Neural cell (in vitro differentiated cells): Measurements from ENCODE around the gene BMPR2. TPM values are rescaled to one million over a fixed set of nuclear protein-coding genes. Genes with fewer than 3 reads are reported as not detected.

Experiments
- H2AFZ ChIP-seq: fragments of 200-600, 300-800 bp; sonication (generic), shearing (Covaris generic); 2 replicates; pipeline ENCODE4 v1.6.0; 2014; ENCODE audit warnings: low read depth, mild to moderate bottlenecking, antibody characterized with exemption, low read length, moderate library complexity
- H3F3A ChIP-seq: fragments of 200-600 bp; shearing (Covaris generic); 2 replicates; pipeline ENCODE4 v1.6.1; 2016; ENCODE audit warnings: mild to moderate bottlenecking, moderate library complexity, mixed read lengths, antibody characterized with exemption, low read length; ENCODE audit not compliant: insufficient read depth, poor library complexity, severe bottlenecking
- H3K27ac ChIP-seq: fragments of 200-600, 300-800 bp; sonication (generic), shearing (Covaris generic); 2 replicates; pipeline ENCODE4 v1.5.1; 2014; ENCODE audit warnings: mild to moderate bottlenecking, low read length, moderate library complexity
- H3K27me3 ChIP-seq: fragments of 300-800, 200-600 bp; sonication (generic), shearing (Covaris generic); 2 replicates; pipeline ENCODE4 v1.6.0; 2014; ENCODE audit warnings: mild to moderate bottlenecking, low read depth, low read length, moderate library complexity; ENCODE audit not compliant: insufficient read depth
- H3K36me3 ChIP-seq: fragments of 300-800, 200-600 bp; sonication (generic), shearing (Covaris generic); 2 replicates; pipeline ENCODE4 v1.5.1; 2014; ENCODE audit warnings: mild to moderate bottlenecking, antibody characterized with exemption, low read length, moderate library complexity; ENCODE audit not compliant: insufficient read depth
- H3K4me2 ChIP-seq: fragments of 300-800, 200-600 bp; sonication (generic), shearing (Covaris generic); 2 replicates; pipeline ENCODE4 v1.6.0; 2014; ENCODE audit warnings: mild to moderate bottlenecking, low read length
- H3K4me3 ChIP-seq: fragments of 300-800, 200-600 bp; sonication (generic), shearing (Covaris generic); 2 replicates; pipeline ENCODE4 v1.5.1; 2014; ENCODE audit warnings: mild to moderate bottlenecking, low read length, moderate library complexity
- H3K79me2 ChIP-seq: fragments of 200-600 bp; shearing (Covaris generic); replicated peaks from 2 replicates; pipeline ENCODE4 v1.6.0; 2014; ENCODE audit warnings: mild to moderate bottlenecking, low read length, moderate library complexity; ENCODE audit not compliant: insufficient read depth
- H3K9ac ChIP-seq: fragments of 300-800, 200-600 bp; sonication (generic), shearing (Covaris generic); 2 replicates; pipeline ENCODE4 v1.6.1; 2016; ENCODE audit warnings: mild to moderate bottlenecking, low read length, mixed read lengths
- H3K9me2 ChIP-seq: fragments of 200-600 bp; shearing (Covaris generic); 2 replicates; pipeline ENCODE4 v1.6.1; 2016; ENCODE audit warnings: mild to moderate bottlenecking, low read length, mixed read lengths; ENCODE audit not compliant: insufficient read depth
- H3K9me3 ChIP-seq: fragments of 200-600, 300-800 bp; sonication (generic), shearing (Covaris generic); 2 replicates; pipeline ENCODE4 v1.6.1; 2016; ENCODE audit warnings: mild to moderate bottlenecking, mixed run types, low read length, moderate library complexity, mixed read lengths
- H4K20me1 ChIP-seq: fragments of 200-600 bp; shearing (Covaris generic); 2 replicates; pipeline ENCODE4 v1.6.1; 2016; ENCODE audit warnings: mild to moderate bottlenecking, mixed run types; ENCODE audit not compliant: insufficient read depth
- EP300 ChIP-seq: fragments of 450-650 bp; conservative IDR thresholded peaks from 2 replicates; pipeline ENCODE4 v1.6.1; 2014; ENCODE audit warnings: antibody characterized with exemption, mild to moderate bottlenecking, moderate library complexity; ENCODE audit not compliant: poor library complexity, severe bottlenecking
- EZH2 ChIP-seq: fragments of 200-600, 300-800 bp; shearing (Covaris generic), sonication (generic); IDR thresholded peaks from 2 replicates; pipeline ENCODE4 v1.6.1; 2014; ENCODE audit warnings: antibody characterized with exemption, low read length, borderline replicate concordance, mild to moderate bottlenecking; ENCODE audit not compliant: insufficient read depth, poor library complexity, severe bottlenecking
- MXI1 ChIP-seq: fragments of 450-650 bp; conservative IDR thresholded peaks from 2 replicates; pipeline ENCODE4 v1.6.1; 2014; ENCODE audit warnings: antibody characterized with exemption, mild to moderate bottlenecking; ENCODE audit not compliant: poor library complexity, severe bottlenecking
- POLR2AphosphoS5 ChIP-seq: IDR thresholded peaks from 2 replicates; pipeline ENCODE4 v1.6.1; 2012
- RAD21 ChIP-seq: fragments of 450-650 bp; conservative IDR thresholded peaks from 2 replicates; pipeline ENCODE4 v1.6.1; 2014; ENCODE audit warnings: antibody characterized with exemption, mild to moderate bottlenecking, moderate library complexity
- SMC3 ChIP-seq: fragments of 450-650 bp; conservative IDR thresholded peaks from 2 replicates; pipeline ENCODE4 v1.6.1; 2014; ENCODE audit warnings: antibody characterized with exemption, mild to moderate bottlenecking, moderate library complexity; ENCODE audit not compliant: poor library complexity
- TAF1 ChIP-seq: IDR thresholded peaks from 2 replicates; pipeline ENCODE4 v1.6.1; 2012; ENCODE audit warnings: low read depth
- polyA plus RNA-seq: library from polyadenylated mRNA; depleted of rRNA; stranded (reverse); fragments of >200 nt; gene quantifications from 2 replicates; pipeline ENCODE4 v1.2.3, GENCODE V29; 2014
- TF ChIP-seq, protein P1 (sequence below): fragments of 450-650 bp; IDR thresholded peaks from 2 replicates; pipeline ENCODE4 v1.5.1; 2014; ENCODE audit warnings: antibody characterized with exemption, mild to moderate bottlenecking, moderate library complexity; ENCODE audit not compliant: poor library complexity, severe bottlenecking
- TF ChIP-seq, protein P2 (sequence below): IDR thresholded peaks from 2 replicates; pipeline ENCODE4 v1.6.1; 2012; ENCODE audit warnings: borderline replicate concordance

BMPR2 gene
- polyA plus RNA-seq, 1 donor from 2014 or later = 18.4 TPM

DNA sequence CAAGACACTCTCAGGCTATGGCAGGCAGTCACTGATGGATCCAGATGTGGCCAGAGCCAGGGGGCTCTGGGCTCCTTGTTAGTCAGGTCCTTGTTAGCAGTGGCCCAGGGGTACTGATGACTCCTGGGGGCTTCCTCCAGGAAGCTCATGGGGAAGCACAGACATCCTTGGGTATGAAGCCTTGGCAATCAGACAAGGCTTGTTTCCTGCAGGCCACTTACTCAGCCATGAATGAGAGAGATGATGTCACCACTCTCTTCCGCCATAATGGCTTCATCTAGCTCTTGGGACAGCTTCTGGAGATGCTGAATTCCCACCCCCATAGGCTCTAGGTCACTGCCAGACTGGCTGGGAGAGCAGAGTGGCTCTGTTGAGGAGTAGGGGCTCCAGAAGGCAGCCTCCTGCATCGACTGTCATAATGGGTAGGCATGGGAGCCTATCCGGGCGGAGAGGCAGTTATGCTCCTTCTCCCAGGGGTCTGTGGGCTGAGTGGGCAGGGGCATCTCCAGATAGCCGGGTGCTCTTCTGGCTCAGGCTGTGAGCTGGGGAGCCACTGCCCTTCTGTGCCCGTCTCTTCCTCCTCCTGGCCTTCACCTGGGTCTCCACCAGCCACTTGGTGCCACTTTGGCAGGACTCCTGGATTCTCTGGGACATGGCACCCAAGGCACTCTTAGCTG is 40.2 kb upstream of the BMPR2 start:
- no peaks in the 10 kb centered on the region for H3K9me3 ChIP-seq
- no peak for TF ChIP-seq RAD21
- no peak for TF ChIP-seq MXI1
- TF ChIP-seq, protein P1, sequence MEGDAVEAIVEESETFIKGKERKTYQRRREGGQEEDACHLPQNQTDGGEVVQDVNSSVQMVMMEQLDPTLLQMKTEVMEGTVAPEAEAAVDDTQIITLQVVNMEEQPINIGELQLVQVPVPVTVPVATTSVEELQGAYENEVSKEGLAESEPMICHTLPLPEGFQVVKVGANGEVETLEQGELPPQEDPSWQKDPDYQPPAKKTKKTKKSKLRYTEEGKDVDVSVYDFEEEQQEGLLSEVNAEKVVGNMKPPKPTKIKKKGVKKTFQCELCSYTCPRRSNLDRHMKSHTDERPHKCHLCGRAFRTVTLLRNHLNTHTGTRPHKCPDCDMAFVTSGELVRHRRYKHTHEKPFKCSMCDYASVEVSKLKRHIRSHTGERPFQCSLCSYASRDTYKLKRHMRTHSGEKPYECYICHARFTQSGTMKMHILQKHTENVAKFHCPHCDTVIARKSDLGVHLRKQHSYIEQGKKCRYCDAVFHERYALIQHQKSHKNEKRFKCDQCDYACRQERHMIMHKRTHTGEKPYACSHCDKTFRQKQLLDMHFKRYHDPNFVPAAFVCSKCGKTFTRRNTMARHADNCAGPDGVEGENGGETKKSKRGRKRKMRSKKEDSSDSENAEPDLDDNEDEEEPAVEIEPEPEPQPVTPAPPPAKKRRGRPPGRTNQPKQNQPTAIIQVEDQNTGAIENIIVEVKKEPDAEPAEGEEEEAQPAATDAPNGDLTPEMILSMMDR = no peak
- no peak for TF ChIP-seq EZH2
- no peak overlapping the region for H3K9ac ChIP-seq

DNA sequence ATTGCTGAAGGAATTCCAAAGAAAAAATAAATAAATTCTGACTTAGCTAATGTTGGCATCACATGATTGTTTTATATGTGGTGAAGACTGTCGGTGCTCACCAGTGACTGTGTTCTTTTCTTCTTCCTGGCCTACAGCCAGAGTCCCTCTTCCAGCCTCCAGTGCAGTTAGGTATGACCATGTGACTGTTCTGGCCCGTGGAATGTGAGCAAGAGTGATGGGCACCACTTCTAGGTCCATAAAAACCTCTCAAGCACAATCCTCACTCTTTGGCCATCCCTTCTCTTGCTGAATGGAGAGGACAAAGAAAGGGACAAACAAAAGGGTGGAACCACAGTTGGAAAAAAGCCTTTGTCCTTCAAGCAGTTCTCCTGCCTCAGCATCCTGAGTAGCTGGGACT is 39.0 kb upstream of the BMPR2 start:
- H4K20me1 ChIP-seq = no peaks in the 10 kb centered on the region
- no peaks in the 10 kb centered on the region for H3K79me2 ChIP-seq
- no peaks in the 10 kb centered on the region for H3F3A ChIP-seq
- no peaks in the 10 kb centered on the region for H3K36me3 ChIP-seq
- no peak overlapping the region for H3K4me2 ChIP-seq
- H3K9me3 ChIP-seq = no peaks in the 10 kb centered on the region
- H2AFZ ChIP-seq = no peak overlapping the region
- H3K4me3 ChIP-seq = no peak overlapping the region
- no peaks in the 10 kb centered on the region for H3K27me3 ChIP-seq
- H3K9ac ChIP-seq = no peak overlapping the region
- no peak overlapping the region for H3K27ac ChIP-seq
- no peak for TF ChIP-seq MXI1
- TF ChIP-seq POLR2AphosphoS5 = no peak
- TF ChIP-seq TAF1 = no peak
- TF ChIP-seq SMC3 = no peak
- TF ChIP-seq, protein P2, sequence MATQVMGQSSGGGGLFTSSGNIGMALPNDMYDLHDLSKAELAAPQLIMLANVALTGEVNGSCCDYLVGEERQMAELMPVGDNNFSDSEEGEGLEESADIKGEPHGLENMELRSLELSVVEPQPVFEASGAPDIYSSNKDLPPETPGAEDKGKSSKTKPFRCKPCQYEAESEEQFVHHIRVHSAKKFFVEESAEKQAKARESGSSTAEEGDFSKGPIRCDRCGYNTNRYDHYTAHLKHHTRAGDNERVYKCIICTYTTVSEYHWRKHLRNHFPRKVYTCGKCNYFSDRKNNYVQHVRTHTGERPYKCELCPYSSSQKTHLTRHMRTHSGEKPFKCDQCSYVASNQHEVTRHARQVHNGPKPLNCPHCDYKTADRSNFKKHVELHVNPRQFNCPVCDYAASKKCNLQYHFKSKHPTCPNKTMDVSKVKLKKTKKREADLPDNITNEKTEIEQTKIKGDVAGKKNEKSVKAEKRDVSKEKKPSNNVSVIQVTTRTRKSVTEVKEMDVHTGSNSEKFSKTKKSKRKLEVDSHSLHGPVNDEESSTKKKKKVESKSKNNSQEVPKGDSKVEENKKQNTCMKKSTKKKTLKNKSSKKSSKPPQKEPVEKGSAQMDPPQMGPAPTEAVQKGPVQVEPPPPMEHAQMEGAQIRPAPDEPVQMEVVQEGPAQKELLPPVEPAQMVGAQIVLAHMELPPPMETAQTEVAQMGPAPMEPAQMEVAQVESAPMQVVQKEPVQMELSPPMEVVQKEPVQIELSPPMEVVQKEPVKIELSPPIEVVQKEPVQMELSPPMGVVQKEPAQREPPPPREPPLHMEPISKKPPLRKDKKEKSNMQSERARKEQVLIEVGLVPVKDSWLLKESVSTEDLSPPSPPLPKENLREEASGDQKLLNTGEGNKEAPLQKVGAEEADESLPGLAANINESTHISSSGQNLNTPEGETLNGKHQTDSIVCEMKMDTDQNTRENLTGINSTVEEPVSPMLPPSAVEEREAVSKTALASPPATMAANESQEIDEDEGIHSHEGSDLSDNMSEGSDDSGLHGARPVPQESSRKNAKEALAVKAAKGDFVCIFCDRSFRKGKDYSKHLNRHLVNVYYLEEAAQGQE = no peak
- no peak for TF ChIP-seq EP300
- TF ChIP-seq EZH2 = no peak
- TF ChIP-seq RAD21 = no peak
- TF ChIP-seq, protein P1 = no peak
- H3K9me2 ChIP-seq = no peaks in the 10 kb centered on the region

More for the DNA sequence above, 40.2 kb upstream of the BMPR2 start:
- no peak overlapping the region for H3K27ac ChIP-seq
- H3K79me2 ChIP-seq = no peaks in the 10 kb centered on the region
- no peak overlapping the region for H3K4me2 ChIP-seq
- no peaks in the 10 kb centered on the region for H4K20me1 ChIP-seq
- H3K9me2 ChIP-seq = no peaks in the 10 kb centered on the region
- H3K27me3 ChIP-seq = no peaks in the 10 kb centered on the region
- H3K4me3 ChIP-seq = no peak overlapping the region
- H3K36me3 ChIP-seq = no peaks in the 10 kb centered on the region
- H2AFZ ChIP-seq = no peak overlapping the region
- H3F3A ChIP-seq = no peaks in the 10 kb centered on the region
